Stimulated activated CD4-positive, alpha-beta T cell treated with anti-CD3 and anti-CD28 coated beads, TNF-alpha, amount 100 ng/mL, for 48 hours (primary cell): ENCODE measurements around the gene LY86.
"Not testable (repeated sequence)": the region's sequence is repeated elsewhere in the genome, so short reads cannot be mapped to it uniquely, and the experiment has no call there.

Experiments
- DNase-seq, 3 donors: peaks; one replicate each; pipeline ENCODE4 v3.0.0-alpha.2; 2020; ENCODE audit warnings: low read depth in 3 of 3

Gene LY86

DNA sequence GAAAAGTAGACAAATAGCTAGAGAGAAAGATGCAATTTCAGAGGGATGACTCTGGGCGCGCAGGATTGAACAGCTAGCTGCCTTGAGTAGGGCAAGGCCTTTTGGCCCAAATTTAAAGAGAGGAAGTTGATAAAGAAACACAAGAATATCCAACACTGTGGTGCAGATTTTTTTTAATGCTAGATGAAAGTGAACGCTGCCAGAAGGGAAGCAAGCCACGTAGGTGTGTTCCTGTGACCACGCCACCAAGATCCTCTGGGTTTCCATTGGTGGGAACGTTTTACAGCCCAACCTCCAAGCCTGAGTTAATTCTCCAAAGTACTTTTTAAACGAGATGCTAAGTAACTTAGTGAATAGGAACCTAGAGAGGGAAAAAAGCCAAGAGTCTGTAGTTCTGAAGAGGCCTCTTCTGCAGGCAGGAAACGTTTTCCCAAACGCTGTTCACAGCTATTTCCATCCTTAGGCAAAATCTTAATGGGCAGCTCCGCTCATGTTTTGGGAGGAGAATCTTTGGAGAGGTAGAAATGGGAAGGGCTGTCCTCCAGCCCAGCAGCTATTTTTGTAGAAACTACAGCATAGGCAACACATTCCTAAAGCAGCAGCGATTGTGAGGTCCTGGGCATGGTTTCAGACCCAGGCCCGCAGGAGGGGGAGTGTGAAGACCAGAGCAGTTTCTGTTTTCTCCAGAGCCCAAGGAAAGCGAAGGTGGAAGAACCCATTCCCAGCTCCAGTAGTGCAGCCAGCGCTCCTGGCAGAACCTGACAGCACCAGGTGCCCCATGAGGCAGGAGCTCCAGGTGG is 8.2 kb downstream of the LY86 start:
- DNase-seq = no peak

DNA sequence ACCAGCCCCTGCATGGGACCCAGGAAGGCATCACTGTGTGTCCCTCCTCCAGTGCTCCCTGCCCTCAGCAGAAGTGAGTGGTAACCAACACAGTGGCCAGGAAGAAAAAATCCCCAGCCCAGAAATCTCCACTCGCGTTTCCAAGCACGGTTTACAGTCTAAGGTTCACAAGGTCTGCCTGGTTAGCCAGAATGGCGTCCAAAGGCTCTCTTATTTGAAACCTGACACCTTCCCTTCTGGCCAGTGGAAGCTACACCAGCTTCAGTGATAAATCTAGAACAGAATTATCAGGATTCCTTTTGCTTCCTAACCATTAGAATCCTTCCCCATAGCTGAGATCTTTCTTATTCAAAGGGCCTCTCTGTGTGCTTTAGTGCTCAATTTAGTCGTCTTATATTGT is 9.2 kb downstream of the LY86 start:
- no peak for DNase-seq

DNA sequence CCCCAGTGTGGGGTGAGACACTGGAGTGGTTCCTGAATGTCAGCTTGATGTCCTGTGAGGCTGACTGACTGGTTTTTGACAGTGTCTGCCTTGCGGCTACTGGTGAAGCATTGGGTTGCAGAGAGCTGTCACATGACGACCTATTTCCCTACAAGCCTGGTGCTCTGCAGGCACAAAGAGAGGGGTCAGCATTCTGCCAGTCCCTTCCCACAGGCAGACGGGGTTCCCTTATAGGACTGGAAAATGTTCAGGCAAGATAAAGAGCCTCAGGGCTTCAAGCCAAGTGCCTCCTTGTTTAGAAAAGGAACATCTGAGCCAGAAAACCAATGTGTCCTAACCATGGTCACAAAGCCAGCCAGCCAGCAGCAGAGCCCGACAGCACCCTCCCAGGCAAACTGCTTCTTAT is 11.0 kb downstream of the LY86 start:
- no peak for DNase-seq

DNA sequence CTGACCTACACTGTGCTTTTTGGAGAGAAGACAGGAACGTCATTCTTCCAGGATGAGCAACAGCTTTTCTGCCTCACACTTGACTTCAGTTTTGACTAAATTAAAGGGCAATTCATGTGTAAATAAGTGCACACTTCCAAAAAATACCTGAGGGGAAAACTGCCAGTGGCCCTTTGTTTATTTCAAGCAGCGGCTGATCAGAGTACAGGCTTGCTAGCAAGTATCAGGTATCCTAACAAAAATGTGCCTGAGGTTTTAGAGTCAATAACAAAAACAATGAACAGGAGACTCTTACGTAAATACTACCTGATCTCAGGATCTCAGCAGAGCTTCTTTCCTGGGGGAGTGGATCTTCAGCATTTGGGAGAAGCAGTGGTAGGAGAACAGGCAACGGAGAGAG is 12.4 kb downstream of the LY86 start:
- DNase-seq = no peak

DNA sequence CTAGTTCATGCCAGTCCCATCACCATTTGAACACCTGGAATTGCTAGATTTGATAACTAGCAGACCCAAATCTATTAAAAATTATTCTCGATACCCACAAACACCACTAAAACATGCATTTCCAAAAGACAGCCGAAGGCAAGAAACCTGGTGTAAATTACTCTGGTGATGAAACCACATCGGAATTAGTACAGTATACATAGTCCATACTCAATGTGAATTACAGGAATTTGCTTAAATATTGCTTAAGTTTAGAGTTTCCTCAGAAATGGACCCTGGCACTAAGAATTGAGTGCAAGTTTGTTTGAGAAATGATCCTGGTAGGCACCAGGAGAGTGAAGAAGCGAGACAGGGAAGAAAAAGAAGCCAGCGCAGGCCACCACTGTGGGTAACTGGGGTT is 13.7 kb downstream of the LY86 start:
- DNase-seq = no peak

DNA sequence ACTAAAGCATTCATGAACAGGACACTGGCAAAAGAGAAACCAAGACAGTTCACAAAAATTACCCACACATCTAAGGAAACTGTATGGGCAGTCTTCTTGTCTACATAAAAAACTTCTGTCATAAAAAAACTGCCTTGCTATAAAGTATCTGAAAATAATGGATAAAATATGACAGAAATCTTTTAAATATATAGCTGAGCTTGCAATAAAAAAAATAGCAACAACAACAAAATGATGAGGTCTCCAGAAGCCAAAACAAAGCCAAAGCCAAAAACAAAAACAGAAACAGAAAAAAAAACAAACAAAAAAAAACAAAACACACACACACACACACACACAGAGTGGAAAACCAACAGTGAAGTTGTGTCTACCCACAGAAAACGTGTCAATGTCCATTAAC is 14.8 kb downstream of the LY86 start:
- no peak for DNase-seq

DNA sequence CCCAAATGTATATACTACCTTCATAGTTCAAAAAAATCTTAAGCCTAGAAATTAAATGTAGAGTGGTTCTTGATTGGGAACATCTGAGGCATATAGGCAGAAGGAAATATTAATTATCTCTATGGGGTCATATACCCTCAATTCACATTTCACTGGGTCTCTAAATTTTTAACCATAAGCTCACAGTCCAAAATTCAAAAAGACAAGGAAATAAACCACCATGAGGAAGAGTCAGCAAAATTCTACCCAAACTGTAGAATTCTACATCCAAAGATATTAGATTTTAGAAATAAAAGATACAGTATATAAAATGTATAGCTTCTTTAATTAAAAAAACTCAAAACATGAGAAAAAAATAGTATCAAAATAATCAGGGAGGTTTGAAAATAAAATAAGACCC is 15.5 kb downstream of the LY86 start:
- no peak for DNase-seq

DNA sequence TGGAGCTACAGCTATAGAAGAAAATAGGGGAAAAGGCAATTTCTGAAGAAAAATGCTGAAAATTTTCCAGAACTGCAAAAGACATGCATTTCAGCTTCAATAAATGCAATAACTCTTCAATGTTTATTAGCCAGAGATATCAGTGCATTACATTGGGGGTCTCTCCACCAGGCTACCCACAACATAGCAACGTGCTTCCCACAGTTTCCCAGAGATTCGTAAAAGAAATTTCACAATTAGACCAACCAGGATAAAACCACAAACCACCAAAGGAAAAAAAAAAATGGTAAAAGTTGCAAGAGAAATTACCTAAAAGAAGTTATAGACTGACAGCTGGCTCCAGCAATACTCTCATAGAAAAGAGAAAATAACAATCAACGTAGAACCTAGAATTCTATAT is 16.0 kb downstream of the LY86 start:
- DNase-seq = no peak

DNA sequence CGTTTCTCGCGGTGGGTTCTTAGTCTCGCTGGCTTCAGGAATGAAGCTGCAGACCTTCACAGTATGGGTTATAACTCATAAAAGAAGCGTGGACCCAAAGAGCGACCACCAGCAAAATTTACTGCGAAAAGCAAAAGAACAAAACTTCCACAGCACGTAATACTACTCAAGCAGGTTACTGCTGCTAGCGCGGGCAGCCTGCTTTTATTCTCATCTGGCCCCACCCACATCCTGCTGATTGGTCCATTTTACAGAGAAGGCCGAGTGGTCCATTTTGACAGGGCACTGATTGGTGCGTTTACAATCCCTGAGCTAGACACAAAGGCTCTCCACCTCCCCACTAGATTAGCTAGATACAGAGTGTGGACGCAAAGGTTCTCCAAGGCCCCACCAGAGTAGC is 17.4 kb downstream of the LY86 start:
- DNase-seq = no peak

DNA sequence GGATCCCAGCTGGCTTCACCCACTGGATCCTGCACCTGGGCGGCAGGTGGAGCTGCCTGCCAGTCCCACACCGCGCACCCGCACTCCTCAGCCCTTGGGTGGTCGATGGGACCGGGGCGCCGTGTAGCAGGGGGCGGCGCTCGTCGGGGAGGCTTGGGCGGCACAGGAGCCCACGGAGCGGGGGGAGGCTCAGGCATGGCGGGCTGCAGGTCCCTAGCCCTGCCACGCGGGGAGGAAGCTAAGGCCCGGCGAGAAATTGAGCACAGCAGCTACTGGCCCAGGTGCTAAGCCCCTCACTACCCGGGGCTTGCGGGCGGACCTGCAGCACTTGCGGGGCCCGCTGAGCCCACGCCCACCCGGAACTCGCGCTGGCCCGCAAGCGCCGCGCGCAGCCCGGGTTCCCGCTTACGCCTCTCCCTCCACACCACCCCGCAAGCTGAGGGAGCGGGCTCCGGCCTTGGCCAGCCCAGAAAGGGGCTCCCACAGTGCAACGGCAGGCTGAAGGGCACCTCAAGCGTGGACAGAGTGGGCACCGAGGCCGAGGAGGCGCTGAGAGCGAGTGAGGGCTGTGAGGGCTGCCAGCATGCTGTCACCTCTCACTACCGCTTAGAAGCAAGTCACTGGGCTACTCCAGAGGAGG is 18.0 kb downstream of the LY86 start:
- not testable (repeated sequence) for DNase-seq

DNA sequence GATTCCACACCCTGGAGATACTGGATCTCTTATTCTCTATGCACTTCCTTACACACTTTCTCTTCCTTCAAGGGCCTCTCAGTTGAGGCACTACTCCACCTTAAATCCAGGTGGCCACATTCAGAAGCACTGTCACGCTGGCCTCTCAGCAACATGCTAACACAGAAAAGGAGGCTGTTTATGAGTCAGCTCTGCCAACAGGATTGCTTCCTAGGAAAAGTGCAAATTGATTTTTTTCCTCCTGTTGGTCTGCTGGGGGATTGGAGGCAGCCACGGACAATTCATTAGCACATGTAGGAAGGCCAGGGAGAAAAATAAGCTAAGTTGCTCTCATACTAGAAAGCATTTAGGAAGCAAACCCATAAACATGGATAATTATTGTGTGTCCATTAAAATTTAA is 20.9 kb downstream of the LY86 start:
- DNase-seq = no peak

DNA sequence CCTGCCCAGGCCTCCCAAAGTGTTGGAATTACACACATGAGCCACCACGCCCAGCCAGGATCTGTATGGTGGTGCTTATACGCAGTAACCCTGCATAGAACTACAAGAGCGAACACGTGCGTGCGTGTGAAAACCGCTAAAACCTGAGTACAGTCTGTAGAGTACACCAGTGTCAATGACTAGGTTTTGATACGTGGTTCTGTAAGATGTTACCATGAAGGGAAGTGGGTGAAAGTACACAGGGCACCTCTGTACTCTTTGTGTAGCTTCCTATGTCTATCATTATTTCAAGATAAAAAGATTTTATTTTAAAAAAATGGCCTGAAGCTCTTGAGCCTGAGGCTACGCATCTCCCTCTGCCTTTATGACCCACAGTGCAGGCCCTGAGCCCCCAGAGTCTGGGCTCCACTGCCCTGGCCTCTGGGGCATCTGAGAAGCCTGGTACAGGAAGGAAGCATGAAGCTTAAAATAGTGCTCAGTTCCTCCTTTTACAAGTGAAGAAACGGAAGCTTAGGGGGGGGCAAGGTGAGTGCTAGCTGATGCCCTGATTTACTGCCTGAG is 21.6 kb downstream of the LY86 start:
- no peak for DNase-seq

DNA sequence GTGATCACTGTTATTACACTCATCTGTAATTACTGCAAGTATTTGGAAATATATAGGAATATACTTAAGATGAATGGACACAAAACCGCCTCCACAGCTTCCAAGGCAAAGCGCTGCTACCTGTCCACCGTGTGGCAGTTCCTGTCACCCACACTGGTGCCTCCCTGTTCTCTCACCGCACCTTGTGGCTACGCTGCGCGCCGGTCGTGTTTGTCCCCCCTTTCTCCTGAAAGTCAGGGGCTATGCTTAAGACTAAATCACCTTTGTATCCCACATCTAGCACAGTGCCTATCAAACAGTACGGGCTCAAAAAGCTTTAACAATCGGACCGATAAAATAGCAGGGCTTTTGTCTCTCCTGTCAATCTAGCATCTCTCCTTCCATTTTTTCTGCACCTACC is 23.0 kb downstream of the LY86 start:
- DNase-seq = no peak

DNA sequence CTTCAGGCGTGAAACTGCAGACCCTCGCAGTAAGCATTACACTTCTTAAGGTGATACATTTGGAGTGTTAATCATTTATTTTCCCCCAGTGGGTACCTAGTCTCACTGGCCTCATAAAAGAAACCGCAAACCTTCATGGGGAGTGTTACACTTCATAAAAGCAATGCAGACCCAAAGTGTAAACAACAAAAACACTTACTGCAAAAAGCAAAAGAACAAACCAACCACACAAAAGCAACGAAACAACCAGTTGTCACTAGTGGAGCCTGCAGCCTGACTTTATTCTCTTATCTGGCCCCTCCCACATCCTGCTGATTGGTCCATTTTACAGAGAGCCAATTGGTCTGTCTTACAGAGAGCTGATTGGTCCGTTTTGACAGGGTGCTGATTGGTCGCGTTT is 23.8 kb downstream of the LY86 start:
- DNase-seq = no peak

DNA sequence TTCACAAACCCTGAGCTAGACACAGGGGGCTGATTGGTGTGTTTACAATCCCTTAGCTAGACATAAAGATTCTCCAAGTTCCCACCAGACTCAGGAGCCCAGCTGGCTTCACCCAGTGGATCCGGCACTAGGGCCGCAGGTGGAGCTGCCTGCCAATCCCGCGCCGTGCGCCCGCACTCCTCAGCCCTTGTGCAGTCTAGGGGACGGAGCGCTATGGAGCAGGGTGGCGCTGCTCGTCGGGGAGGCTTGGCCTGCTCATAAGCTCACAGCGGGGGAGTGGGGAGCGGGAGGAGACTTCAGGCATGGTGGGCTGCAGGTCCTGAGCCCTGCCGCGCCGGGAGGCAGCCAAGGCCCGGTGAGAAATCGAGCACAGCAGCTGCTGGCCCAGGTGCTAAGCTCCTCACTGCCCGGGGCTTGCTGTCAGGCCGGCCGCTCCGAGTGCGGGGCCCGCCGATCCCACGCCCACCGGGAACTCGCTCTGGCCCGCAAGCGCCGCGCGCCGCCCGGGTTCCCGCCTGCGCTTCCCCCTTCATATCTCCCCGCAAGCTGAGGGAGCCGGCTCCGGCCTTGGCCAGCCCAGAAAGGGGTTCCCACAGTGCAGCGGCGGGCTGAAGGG is 24.7 kb downstream of the LY86 start:
- not testable (repeated sequence) for DNase-seq

DNA sequence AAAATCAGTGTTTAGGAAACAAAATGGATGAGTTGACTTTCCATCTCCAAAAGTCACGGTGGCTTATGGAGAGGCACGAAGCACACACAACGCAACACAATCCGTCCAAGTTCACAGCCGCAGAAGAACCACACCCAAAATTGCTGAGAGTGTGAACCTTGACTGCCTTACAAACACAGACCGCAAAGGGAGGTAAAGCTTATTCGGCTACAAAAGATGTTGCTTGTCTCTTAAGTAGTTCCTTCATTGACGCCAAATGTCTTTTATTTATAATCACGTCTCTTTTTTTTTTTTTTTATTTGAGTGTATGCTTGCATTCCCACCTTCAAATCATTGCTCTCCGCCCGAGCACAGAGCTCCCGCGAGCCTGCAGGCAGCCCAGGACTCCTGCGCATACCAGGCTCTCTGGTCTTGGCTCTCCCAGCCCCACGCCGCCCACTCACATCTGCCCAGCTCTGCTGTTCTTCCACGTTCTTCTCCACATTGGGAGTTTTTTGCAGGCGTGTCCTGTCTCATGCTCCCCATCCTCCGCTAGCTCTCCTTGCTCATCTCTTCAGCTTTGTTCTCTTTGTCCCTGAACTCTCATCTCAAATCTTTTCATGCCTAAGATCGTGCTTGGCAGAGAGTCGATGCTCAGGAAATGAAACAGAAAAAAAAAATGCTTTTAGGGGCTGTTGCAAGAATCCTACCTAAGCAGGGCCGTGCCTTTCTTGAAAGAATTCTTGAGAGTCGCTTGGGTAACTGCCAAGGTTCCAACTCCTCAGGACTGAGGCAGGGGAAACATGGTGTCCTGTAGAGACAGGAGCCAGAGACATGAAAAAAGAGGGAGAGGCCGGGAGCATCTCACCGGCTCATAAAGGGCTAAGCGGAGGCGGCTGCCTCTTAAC is 25.8 kb downstream of the LY86 start:
- DNase-seq = no peak

DNA sequence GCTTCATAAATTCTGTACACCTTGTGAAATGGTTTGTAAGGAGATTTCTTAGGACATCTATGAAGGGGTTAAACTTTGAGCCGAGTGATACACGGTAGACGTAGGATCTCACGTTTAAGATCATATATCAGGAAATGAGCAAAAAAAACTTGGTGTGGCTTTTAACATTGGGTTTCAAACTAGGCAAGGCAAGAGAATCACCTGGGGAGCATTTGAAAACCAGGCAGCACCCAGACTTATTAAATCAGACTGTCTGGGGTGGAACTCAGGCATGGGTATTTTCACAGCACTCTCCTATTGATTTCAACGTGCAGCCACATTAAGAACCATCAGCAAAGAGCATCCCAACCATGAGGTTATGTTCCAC is 26.4 kb downstream of the LY86 start:
- DNase-seq = no peak

DNA sequence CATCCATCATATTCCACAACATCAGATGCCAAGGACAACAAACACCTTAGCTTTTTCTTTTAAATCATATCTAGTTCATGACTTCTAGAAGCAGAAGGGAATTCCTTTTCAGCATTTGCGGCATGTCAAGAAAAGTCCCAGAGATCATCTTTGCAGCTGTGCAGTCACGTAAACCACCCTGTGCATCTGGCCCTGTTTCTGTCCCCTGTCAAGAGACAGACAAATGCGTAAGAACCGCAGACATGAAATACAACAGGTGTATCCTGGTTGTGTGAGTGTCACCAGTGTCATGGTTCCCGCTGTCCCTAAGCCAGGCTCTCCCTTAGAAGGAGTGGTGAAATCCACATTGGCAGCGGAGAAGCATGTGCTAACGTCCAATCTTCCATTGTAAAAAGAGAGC is 28.1 kb downstream of the LY86 start:
- no peak for DNase-seq

DNA sequence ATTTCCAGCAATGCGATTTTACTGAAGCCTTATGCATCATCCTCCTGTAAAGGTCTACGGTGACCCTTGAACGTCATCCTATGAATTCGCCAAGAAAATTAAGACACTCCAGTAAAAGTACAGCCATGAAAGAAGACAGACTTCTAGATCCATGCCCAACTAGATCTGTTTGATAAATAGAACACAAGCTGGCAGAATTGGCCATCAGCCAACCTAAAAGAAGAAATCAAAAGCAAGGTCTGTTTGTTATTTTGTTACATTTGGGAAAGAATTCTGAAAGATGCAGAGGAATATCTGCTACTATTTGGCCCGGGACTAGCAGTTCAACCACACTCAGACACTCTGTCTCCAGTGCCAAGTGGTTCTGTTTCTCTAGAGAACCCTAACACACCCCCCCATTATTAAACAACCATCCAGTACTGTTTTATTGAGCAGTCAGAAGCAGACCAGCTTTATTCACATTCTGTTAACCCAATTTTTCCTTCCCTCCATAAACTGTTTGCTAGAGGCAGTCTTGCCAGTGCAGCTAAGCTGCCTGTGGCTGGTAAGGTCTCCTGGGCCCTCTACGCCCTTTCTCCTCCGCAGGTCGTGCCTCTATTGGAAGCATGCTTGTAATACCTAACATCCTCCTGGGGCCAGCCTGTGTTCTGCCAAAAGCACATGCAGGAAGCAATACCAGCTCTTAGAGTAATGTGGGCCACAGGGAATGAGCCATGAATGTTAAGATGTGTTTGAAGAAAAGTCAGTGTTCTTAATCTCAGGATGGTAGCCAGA is 30.7 kb downstream of the LY86 start:
- DNase-seq = no peak

DNA sequence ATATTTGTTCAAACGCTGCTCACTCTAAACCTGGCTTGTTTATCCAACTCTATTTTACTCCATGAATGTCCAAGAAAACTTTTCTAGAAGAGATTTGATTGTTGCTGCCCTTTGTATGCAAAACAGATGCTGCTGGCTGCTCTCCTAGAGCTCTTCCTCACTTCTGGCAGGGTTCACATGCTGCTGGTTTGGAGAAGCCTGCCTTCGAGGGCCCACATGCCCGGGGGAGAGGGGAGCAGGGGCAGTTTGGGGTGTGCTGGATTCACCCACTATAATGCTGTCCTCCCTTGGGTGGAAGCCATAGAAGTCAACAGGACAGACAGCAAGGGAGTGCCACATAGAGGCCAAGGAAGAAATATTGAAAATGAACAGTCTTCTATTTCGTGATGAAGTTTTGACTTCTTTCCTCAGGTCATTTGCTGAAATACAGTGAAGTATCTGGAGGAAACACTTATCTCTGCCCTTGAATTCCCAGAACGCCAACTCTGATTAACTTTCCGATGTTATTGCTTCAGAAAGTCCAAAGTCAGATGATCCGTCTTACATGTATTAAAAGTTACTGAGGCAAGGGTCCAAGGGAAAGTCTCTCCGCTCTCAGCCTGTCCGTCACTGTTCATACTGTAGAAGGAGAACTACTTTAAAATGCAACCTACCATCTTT is 32.4 kb downstream of the LY86 start:
- DNase-seq = no peak

DNA sequence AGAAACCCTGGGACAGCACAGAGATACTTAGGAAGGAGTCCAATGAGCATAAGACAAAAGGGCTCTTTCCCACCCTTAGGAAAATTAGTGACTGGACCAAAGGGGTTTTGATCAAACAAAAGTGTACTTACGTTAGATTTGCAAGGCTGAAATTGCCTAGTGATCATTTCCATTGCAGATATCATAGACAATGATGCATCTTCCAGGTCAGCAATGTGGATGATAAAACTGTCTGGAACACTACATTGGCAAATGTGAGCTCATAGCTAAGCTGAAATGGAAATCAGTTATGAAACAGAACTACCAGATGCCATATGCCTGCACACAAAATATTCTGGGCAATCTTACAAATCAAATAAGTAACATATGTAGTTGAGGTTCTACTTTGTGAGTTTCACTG is 34.0 kb downstream of the LY86 start:
- DNase-seq = no peak
